K562 (cell line): ENCODE measurements around the gene PRDX6. TPM values are rescaled to one million over a fixed set of nuclear protein-coding genes. Genes with fewer than 3 reads are reported as not detected.

Experiments used
- ARID1B ChIP-seq: fragments of 450-650 bp; IDR thresholded peaks from 2 replicates; pipeline ENCODE4 v1.6.1; 2016; ENCODE audit warnings: antibody characterized with exemption, mild to moderate bottlenecking, inconsistent platforms
- KLF1 ChIP-seq: fragments of 450-650 bp; IDR thresholded peaks from 2 replicates; pipeline ENCODE4 v1.6.1; 2016; ENCODE audit warnings: missing genetic modification characterization, missing compliant biosample characterization
- MYC ChIP-seq, 2 experiments: fragments of 250-450 bp in 1 of 2; sonication (Bioruptor Pico) in 1 of 2; IDR thresholded peaks; 2 replicates each; pipeline versions ENCODE4 v1.5.1 to v1.6.1; 2012 to 2021; ENCODE audit warnings: low read depth in 2 of 2, borderline replicate concordance in 1 of 2, improper control_type of control experiment in 1 of 2, low read length in 1 of 2, mild to moderate bottlenecking in 1 of 2, moderate library complexity in 1 of 2
- POLR2AphosphoS2 ChIP-seq: IDR thresholded peaks from 2 replicates; pipeline ENCODE4 v1.6.1; 2012; ENCODE audit warnings: low read length, improper control_type of control experiment
- ZNF140 ChIP-seq: fragments of 250-450 bp; sonication (Bioruptor Pico); IDR thresholded peaks from 2 replicates; pipeline ENCODE4 v1.8.0; 2021; ENCODE audit warnings: moderate library complexity, mild to moderate bottlenecking, inconsistent platforms
- ZNF699 ChIP-seq: fragments of 250-450 bp; sonication (Bioruptor Pico); IDR thresholded peaks from 2 replicates; pipeline ENCODE4 v1.8.0; 2021; ENCODE audit warnings: mild to moderate bottlenecking, moderate library complexity; ENCODE audit not compliant: insufficient replicate concordance
- polyA plus RNA-seq, 8 experiments: library from polyadenylated mRNA; depleted of rRNA in 4 of 8; stranded (reverse) in 5 of 8; unstranded in 3 of 8; fragments of >200 nt; fragmentation: Nextera tagmentation in 2 of 8; fragmentation: Illumina TruSeq in 1 of 8; extraction: Ambion mirVana in 2 of 8; extraction: Trizol in 1 of 8; gene quantifications; 2 replicates each; pipeline versions ENCODE4 v1.2.1 to v1.2.3, GENCODE V29; 2011 to 2014; ENCODE audit warnings: inconsistent platforms in 1 of 8, missing spikeins in 1 of 8
- total RNA-seq, 7 experiments: library from RNA; depleted of rRNA in 6 of 7; stranded (reverse); fragments of >200 nt in 6 of 7; fragmentation: Illumina TruSeq in 2 of 7; extraction: Trizol in 2 of 7; gene quantifications; 2 replicates each; pipeline versions ENCODE4 v1.2.1 to v1.2.3, GENCODE V29; 2011 to 2021; ENCODE audit warnings: low replicate concordance in 1 of 7
- TF ChIP-seq, protein P1 (sequence below): fragments of 250-450 bp; sonication (Bioruptor Pico); IDR thresholded peaks from 2 replicates; pipeline ENCODE4 v1.4.0; 2020; ENCODE audit warnings: mild to moderate bottlenecking, moderate library complexity
- TF ChIP-seq, protein P2 (sequence below): fragments of 250-450 bp; sonication (Bioruptor Pico); IDR thresholded peaks from 2 replicates; pipeline ENCODE4 v1.5.0; 2021; ENCODE audit warnings: mild to moderate bottlenecking, moderate library complexity
- TF ChIP-seq, protein P3 (sequence below), 2 experiments: fragments of 450-650 bp; IDR thresholded peaks; 2 replicates each; pipeline ENCODE4 v1.6.1; 2016; ENCODE audit warnings: mild to moderate bottlenecking in 2 of 2, borderline replicate concordance in 1 of 2, low read depth in 1 of 2, moderate library complexity in 1 of 2

Gene PRDX6
- total and polyA plus RNA-seq, 9 of the 15 experiments (the other 6 are each of a cell fraction or from before 2014, with no cell fraction given), result 277 to 1,082 (median 610) TPM

DNA sequence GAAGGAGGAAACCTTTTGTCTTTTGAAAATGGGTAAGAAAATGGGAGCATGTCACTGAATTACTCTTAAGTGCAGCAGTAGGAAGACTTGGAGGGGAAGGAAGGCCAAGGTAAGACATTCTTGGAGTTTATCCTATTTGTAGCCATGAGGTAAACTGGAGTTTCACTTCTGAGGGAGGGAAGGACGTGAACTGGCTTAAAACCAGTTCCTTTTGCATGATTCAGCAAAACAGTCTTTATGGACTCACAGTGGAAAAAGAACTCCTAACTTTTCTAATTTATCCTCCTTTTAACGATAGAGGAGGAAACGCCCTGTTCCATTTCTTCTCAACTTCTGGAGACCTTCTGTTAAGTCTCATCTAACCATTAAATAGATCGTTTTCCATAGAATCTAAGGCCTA is 2.5 kb downstream of the PRDX6 start (continued):
- TF ChIP-seq, protein P1, sequence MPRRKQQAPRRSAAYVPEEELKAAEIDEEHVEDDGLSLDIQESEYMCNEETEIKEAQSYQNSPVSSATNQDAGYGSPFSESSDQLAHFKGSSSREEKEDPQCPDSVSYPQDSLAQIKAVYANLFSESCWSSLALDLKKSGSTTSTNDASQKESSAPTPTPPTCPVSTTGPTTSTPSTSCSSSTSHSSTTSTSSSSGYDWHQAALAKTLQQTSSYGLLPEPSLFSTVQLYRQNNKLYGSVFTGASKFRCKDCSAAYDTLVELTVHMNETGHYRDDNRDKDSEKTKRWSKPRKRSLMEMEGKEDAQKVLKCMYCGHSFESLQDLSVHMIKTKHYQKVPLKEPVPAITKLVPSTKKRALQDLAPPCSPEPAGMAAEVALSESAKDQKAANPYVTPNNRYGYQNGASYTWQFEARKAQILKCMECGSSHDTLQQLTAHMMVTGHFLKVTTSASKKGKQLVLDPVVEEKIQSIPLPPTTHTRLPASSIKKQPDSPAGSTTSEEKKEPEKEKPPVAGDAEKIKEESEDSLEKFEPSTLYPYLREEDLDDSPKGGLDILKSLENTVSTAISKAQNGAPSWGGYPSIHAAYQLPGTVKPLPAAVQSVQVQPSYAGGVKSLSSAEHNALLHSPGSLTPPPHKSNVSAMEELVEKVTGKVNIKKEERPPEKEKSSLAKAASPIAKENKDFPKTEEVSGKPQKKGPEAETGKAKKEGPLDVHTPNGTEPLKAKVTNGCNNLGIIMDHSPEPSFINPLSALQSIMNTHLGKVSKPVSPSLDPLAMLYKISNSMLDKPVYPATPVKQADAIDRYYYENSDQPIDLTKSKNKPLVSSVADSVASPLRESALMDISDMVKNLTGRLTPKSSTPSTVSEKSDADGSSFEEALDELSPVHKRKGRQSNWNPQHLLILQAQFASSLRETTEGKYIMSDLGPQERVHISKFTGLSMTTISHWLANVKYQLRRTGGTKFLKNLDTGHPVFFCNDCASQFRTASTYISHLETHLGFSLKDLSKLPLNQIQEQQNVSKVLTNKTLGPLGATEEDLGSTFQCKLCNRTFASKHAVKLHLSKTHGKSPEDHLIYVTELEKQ, result no peak
- TF ChIP-seq ZNF140 (CRISPR knock-in tag) (no peak), ZNF699 (CRISPR knock-in tag) (no peak), MYC (IDR thresholded peaks at IDR 0.05; ENCODE audit: low read depth, low read length) (peak; percentile 56), MYC (CRISPR knock-in tag; IDR thresholded peaks at IDR 0.05; ENCODE audit: borderline replicate concordance, low read depth) (no peak), ARID1B (peak; percentile 56), KLF1 (tag) (no peak), POLR2AphosphoS2 (no peak)
- TF ChIP-seq, protein P2, sequence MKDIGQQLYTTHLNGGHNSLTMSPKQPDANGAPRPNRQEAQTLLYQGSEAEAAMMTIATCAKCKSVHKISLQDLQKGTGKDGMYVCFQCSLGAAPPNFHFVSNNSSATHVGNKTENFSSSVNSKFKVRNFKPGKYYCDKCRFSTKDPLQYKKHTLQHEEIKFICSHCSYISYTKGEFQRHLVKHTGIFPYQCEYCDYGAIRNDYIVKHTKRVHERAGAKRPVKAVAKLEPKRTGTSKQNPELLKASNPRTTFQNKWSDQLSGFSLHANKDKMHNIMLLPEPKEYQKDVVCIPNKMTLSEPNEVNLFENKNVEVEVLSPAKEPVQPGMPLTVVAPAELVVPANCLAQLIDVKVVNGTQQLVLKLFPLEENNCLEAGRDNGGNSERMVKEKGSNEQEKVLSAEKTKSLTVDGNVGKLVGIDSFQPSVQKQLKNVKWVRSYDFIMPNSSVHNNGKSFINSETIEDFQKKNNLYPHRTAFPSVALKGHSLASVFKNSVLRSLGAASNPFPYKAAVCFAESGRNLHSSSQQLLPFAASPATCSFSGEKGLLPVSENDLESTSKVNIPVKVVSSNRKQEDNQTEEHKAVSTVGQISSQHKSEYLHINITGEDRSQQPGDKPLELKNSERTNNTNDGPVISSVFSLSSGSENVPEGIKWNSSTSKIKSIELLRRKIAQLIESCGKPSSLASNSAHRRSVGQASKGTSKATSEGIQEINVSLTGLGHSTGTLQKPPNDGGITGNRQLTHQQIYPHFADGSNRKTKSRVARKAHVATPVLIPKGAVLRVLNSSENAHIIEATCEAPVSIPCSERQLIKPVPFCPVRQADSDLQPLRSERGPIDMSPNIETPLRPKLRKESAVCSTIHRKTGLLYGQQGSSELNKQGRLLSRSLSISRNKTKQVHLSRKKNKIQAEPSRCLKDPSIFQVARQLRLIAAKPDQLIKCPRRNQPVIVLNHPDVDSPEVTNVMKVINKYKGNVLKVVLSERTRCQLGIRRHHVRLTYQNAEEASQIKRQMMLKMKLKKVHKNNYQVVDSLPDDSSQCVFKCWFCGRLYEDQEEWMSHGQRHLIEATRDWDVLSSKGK (CRISPR knock-in tag), result no peak
- TF ChIP-seq, protein P3, sequence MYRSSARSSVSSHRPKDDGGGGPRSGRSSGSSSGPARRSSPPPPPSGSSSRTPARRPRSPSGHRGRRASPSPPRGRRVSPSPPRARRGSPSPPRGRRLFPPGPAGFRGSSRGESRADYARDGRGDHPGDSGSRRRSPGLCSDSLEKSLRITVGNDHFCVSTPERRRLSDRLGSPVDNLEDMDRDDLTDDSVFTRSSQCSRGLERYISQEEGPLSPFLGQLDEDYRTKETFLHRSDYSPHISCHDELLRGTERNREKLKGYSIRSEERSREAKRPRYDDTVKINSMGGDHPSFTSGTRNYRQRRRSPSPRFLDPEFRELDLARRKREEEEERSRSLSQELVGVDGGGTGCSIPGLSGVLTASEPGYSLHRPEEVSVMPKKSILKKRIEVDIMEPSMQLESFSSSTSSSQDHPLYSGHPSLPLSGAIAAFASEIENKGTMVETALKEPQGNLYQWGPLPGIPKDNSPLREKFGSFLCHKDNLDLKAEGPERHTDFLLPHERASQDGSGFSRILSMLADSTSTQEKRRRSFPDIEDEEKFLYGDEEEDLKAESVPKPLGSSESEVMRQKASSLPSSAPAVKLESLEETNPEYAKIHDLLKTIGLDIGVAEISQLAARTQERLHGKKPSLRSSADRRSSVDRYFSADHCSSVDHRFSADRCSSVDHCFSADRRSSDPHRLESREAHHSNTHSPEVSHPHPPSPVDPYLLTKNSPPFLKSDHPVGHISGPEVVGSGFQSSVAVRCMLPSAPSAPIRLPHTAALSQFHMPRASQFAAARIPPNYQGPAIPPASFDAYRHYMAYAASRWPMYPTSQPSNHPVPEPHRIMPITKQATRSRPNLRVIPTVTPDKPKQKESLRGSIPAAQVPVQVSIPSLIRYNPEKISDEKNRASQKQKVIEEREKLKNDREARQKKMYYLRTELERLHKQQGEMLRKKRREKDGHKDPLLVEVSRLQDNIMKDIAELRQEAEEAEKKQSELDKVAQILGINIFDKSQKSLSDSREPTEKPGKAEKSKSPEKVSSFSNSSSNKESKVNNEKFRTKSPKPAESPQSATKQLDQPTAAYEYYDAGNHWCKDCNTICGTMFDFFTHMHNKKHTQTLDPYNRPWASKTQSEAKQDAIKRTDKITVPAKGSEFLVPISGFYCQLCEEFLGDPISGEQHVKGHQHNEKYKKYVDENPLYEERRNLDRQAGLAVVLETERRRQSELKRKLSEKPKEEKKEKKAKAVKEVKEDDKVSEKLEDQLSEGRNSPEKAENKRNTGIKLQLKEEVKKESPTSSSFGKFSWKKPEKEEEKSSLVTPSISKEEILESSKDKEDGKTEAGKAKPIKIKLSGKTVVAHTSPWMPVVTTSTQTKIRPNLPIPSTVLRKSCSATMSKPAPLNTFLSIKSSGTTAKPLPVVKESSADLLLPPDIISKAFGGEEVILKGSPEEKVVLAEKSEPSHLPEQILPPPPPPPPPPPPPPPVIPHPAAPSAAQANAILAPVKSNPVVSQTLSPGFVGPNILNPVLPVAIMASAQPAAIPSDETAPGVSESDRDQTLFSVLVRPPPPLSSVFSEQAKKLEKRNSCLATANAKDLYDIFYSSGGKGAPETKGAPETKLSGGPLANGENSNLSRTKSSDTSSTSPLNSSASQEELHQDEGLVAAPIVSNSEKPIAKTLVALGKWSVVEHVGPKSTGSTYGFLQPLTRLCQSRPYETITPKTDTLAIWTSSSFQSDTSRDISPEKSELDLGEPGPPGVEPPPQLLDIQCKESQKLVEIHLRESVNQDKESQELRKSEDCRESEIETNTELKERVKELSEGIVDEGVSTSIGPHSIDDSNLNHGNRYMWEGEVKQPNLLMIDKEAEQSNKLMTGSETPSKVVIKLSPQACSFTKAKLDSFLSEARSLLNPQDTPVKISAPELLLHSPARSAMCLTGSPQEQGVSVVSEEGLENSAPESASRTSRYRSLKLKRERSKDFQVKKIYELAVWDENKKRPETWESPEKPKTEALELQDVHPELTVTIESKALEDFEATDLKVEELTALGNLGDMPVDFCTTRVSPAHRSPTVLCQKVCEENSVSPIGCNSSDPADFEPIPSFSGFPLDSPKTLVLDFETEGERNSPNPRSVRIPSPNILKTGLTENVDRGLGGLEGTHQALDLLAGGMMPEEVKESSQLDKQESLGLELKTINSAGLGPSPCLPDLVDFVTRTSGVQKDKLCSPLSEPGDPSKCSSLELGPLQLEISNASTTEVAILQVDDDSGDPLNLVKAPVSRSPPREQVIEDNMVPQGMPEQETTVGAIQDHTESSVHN (IDR thresholded peaks at IDR 0.05; ENCODE audit: borderline replicate concordance in 1 of 2, low read depth in 1 of 2), result no peak
